Suppressor macrophage treated with lipopolysaccharide for 4 hours (primary cell): ENCODE data around the gene SLC24A4.
"Not testable (repeated sequence)": the region's sequence is repeated elsewhere in the genome, so short reads cannot be mapped to it uniquely, and the experiment has no call there.

ENCODE experiments used
- DNase-seq: peaks from one replicate; pipeline ENCODE4 v3.0.0-alpha.2; 2020

SLC24A4 gene

GRCh38 chr14:92373336-92373735, 50.4 kb downstream of the SLC24A4 start:
- DNase-seq: no peak

GRCh38 chr14:92380131-92380530, 57.2 kb downstream of the SLC24A4 start:
- no peak for DNase-seq

- no peak for DNase-seq
Measured at GRCh38 chr14:92380582-92380981, 57.6 kb downstream of the SLC24A4 start.

GRCh38 chr14:92382677-92383076, 59.7 kb downstream of the SLC24A4 start:
- no peak for DNase-seq

- DNase-seq: no peak
Measured at GRCh38 chr14:92383805-92384204, 60.8 kb downstream of the SLC24A4 start.

- DNase-seq: no peak
Measured at GRCh38 chr14:92384461-92385133, 61.6 kb downstream of the SLC24A4 start.

- DNase-seq: no peak
Measured at GRCh38 chr14:92385561-92385960, 62.6 kb downstream of the SLC24A4 start.

GRCh38 chr14:92386165-92386564, 63.2 kb downstream of the SLC24A4 start:
- DNase-seq: no peak

- peak; percentile 81 for DNase-seq
Measured at GRCh38 chr14:92386637-92387036, 63.7 kb downstream of the SLC24A4 start.

- no peak for DNase-seq
Measured at GRCh38 chr14:92387578-92387977, 64.6 kb downstream of the SLC24A4 start.

- no peak for DNase-seq
Measured at GRCh38 chr14:92389598-92390158, 66.7 kb downstream of the SLC24A4 start.

- DNase-seq: peak; percentile 67
Measured at GRCh38 chr14:92391726-92392125, 68.8 kb downstream of the SLC24A4 start.

- no peak for DNase-seq
Measured at GRCh38 chr14:92392711-92393110, 69.7 kb downstream of the SLC24A4 start.

GRCh38 chr14:92397150-92397952, 74.4 kb downstream of the SLC24A4 start:
- DNase-seq: peak; percentile 92

- DNase-seq: no peak
Measured at GRCh38 chr14:92397953-92398564, 75.1 kb downstream of the SLC24A4 start.

GRCh38 chr14:92398888-92399636, 76.1 kb downstream of the SLC24A4 start:
- no peak for DNase-seq

GRCh38 chr14:92400579-92401444, 77.8 kb downstream of the SLC24A4 start:
- DNase-seq: peak; percentile 91

- no peak for DNase-seq
Measured at GRCh38 chr14:92401561-92401960, 78.6 kb downstream of the SLC24A4 start.

GRCh38 chr14:92402500-92402899, 79.5 kb downstream of the SLC24A4 start:
- not testable (repeated sequence) for DNase-seq

GRCh38 chr14:92404018-92404417, 81.1 kb downstream of the SLC24A4 start:
- peak; percentile 51 for DNase-seq

- DNase-seq: no peak
Measured at GRCh38 chr14:92404421-92404820, 81.5 kb downstream of the SLC24A4 start.

- DNase-seq: no peak
Measured at GRCh38 chr14:92404938-92405337, 82.0 kb downstream of the SLC24A4 start.
